A549 (cell line): ENCODE results near the gene KLHL30.

Experiments used
- CTCF ChIP-seq: fragments of >200 bp; sonication (Bioruptor Twin); formaldehyde crosslinking; IDR thresholded peaks from 3 replicates; pipeline ENCODE4 v1.5.1; 2016
- ESRRA ChIP-seq: fragments of 150-350 bp; IDR thresholded peaks from 2 replicates; pipeline ENCODE4 v1.6.1; 2014; ENCODE audit warnings: mild to moderate bottlenecking, low read length, borderline replicate concordance
- POLR2A ChIP-seq: IDR thresholded peaks from 2 replicates; pipeline ENCODE4 v1.6.1; 2012; ENCODE audit warnings: mild to moderate bottlenecking, low read length

DNA sequence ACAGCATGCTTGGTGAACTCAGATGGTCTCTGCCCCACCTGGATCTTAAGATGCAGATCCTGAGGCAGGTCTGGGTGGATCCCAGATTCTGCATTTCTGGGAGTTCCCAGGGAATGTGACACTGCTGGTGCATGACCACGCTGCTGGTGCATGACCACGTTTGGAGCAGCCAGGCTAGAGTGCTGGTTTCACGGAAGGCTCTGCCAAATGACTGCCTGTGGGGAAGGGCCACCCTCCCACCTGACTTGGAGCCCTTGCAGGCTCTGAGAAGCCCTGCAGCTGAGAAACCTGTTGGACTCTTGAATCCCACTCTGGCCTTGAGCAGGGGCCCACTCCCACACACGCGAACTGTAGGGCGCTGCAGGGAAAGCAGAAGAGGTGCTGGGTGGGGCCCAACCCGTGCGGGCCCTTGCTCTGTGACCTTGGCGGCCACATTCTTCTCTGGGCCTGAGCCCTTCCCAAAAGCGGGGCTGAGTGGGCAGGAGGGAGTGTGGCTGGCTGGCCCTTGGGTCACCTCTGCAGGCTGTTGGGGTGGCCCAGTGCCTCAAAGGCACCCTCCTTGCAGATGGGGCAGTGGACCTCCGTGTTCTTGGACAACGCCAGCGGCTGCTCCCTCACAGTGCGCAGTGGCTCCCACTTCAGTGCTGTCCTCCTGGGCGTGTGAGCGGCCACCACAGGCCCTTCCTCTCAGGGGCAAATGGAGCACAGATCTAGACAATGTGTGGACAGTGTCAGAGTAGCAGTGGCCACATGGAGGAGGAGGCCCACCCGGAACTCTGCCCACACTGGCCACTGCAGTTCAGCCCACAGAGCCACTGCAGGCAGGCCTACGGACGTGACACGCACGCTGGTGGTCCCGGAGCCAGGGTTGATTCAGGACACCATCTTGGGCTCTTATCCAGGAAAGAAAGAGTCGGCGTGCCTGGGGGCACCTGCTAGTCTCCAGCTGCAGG, 28.2 kb downstream of the KLHL30 start:
- no peak for TF ChIP-seq CTCF
- TF ChIP-seq POLR2A, result no peak
- no peak for TF ChIP-seq ESRRA
